HL-60 (cell line): ENCODE measurements around the gene BLM.

Experiments used
- DNase-seq, 2 experiments: peaks; one replicate each; pipeline ENCODE4 v3.0.0-alpha.2; 2010 to 2020; ENCODE audit warnings: low read depth in 1 of 2, low spot score in 1 of 2
- H3K27ac ChIP-seq: fragments of 250-450 bp; sonication (Bioruptor Pico); replicated peaks from 2 replicates; pipeline ENCODE4 v1.5.1; 2020; ENCODE audit warnings: mild to moderate bottlenecking, moderate library complexity
- H3K27me3 ChIP-seq: fragments of 250-450 bp; sonication (Bioruptor Pico); 2 replicates; pipeline ENCODE4 v1.5.1; 2021; ENCODE audit warnings: mild to moderate bottlenecking, moderate library complexity; ENCODE audit not compliant: insufficient read depth, poor library complexity, severe bottlenecking
- H3K4me3 ChIP-seq: replicated peaks from 2 replicates; pipeline ENCODE4 v1.5.1; 2011; ENCODE audit warnings: mild to moderate bottlenecking, control low read depth, low read length; ENCODE audit not compliant: insufficient read depth
- GABPA ChIP-seq: IDR thresholded peaks from 2 replicates; pipeline ENCODE4 v1.6.1; 2012; ENCODE audit warnings: low read depth
- POLR2AphosphoS5 ChIP-seq: IDR thresholded peaks from 2 replicates; pipeline ENCODE4 v1.6.1; 2012; ENCODE audit warnings: low read depth
- SPI1 ChIP-seq: IDR thresholded peaks from 2 replicates; pipeline ENCODE4 v1.6.1; 2012; ENCODE audit warnings: low read depth, mild to moderate bottlenecking, borderline replicate concordance
- TF ChIP-seq, protein P1 (sequence below): IDR thresholded peaks from one replicate; pipeline ENCODE4 v1.5.1; 2011; ENCODE audit warnings: low read length, control low read depth, inconsistent platforms; ENCODE audit not compliant: insufficient read depth
- TF ChIP-seq, protein P2 (sequence below): IDR thresholded peaks from 2 replicates; pipeline ENCODE4 v1.6.1; 2012; ENCODE audit warnings: low read depth; ENCODE audit not compliant: insufficient replicate concordance

Gene BLM

GRCh38 chr15:90807074-90807785 is 90.1 kb downstream of the BLM start:
- H3K27me3 ChIP-seq, result no peaks in the 10 kb centered on the region
- no peak for DNase-seq
- no peak overlapping the region for H3K4me3 ChIP-seq
- H3K27ac ChIP-seq, result no peak overlapping the region
- TF ChIP-seq POLR2AphosphoS5 (no peak), GABPA (no peak), SPI1 (no peak)
- TF ChIP-seq, protein P1, sequence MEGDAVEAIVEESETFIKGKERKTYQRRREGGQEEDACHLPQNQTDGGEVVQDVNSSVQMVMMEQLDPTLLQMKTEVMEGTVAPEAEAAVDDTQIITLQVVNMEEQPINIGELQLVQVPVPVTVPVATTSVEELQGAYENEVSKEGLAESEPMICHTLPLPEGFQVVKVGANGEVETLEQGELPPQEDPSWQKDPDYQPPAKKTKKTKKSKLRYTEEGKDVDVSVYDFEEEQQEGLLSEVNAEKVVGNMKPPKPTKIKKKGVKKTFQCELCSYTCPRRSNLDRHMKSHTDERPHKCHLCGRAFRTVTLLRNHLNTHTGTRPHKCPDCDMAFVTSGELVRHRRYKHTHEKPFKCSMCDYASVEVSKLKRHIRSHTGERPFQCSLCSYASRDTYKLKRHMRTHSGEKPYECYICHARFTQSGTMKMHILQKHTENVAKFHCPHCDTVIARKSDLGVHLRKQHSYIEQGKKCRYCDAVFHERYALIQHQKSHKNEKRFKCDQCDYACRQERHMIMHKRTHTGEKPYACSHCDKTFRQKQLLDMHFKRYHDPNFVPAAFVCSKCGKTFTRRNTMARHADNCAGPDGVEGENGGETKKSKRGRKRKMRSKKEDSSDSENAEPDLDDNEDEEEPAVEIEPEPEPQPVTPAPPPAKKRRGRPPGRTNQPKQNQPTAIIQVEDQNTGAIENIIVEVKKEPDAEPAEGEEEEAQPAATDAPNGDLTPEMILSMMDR, result no peak
- TF ChIP-seq, protein P2, sequence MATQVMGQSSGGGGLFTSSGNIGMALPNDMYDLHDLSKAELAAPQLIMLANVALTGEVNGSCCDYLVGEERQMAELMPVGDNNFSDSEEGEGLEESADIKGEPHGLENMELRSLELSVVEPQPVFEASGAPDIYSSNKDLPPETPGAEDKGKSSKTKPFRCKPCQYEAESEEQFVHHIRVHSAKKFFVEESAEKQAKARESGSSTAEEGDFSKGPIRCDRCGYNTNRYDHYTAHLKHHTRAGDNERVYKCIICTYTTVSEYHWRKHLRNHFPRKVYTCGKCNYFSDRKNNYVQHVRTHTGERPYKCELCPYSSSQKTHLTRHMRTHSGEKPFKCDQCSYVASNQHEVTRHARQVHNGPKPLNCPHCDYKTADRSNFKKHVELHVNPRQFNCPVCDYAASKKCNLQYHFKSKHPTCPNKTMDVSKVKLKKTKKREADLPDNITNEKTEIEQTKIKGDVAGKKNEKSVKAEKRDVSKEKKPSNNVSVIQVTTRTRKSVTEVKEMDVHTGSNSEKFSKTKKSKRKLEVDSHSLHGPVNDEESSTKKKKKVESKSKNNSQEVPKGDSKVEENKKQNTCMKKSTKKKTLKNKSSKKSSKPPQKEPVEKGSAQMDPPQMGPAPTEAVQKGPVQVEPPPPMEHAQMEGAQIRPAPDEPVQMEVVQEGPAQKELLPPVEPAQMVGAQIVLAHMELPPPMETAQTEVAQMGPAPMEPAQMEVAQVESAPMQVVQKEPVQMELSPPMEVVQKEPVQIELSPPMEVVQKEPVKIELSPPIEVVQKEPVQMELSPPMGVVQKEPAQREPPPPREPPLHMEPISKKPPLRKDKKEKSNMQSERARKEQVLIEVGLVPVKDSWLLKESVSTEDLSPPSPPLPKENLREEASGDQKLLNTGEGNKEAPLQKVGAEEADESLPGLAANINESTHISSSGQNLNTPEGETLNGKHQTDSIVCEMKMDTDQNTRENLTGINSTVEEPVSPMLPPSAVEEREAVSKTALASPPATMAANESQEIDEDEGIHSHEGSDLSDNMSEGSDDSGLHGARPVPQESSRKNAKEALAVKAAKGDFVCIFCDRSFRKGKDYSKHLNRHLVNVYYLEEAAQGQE, result no peak

DNA sequence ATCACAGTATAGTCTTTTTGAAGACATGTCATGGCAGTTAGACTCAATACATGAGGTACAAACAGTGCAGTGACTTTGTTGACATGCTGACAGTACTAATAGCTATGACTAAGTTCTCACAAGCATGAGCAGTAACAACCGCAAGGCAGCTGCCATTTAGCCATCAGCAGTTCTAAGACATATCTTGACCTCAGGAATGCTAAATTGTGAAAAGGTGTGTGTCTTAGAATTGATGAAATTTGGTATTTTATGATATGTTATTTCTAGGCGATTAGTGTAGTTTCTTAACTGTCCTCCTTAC is 90.6 kb downstream of the BLM start:
- no peak overlapping the region for H3K4me3 ChIP-seq
- H3K27ac ChIP-seq, result no peak overlapping the region
- no peaks in the 10 kb centered on the region for H3K27me3 ChIP-seq
- DNase-seq, result no peak
- TF ChIP-seq POLR2AphosphoS5, result no peak
- TF ChIP-seq, protein P1, result no peak
- TF ChIP-seq SPI1, result no peak
- no peak for TF ChIP-seq GABPA
- TF ChIP-seq, protein P2, result no peak

DNA sequence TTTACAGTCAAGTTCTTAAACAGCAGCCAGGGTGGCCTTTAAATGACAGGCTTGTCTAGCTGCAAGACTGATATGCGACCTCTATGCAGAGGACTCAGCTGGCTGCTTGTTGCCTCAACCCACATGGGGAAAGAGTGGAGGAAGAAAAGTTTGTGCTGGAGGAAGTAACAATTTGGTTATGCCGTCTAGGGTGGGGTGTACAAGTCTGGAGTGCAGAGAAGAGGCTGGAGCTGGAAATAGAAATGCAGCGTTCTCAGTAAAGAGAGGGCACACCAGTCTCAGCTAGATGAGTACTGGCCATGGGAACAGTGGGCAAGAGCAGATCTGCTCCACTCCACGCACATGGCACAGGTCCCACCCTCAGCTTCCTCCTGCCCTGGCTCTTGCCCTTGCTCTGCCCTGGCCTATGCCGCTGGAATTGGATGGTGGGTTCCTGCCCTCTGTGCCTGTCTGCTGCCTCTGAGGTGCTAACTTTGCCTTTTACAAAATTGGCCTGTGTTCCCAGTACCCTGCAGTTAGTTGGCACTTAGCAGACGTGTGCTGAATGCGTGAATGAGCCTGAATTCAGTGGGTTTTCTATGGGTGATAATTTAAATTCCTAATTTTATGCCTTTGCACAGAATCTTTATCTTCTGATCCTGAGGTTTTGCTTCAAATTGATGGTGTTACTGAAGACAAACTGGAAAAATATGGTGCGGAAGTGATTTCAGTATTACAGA is 91.5 kb downstream of the BLM start:
- Histone ChIP-seq H3K27me3 (no peaks in the 10 kb centered on the region), H3K4me3 (no peak overlapping the region), H3K27ac (0 out of 2 replicates have a peak overlapping the region, but pooled peaks have one; percentile 19)
- peak in 1 of 2 experiments; percentile 61 for DNase-seq
- TF ChIP-seq SPI1 (no peak), POLR2AphosphoS5 (no peak), GABPA (no peak)
- TF ChIP-seq, protein P1, result no peak
- TF ChIP-seq, protein P2, result no peak
